Activated naive CD4-positive, alpha-beta T cell (primary cell): ENCODE data around the gene SORCS3.

Source experiments
- DNase-seq, 4 experiments: peaks; one replicate each; lab custom pipeline; 2025; lab: John Stamatoyannopoulos, UW

The SORCS3 gene

DNA sequence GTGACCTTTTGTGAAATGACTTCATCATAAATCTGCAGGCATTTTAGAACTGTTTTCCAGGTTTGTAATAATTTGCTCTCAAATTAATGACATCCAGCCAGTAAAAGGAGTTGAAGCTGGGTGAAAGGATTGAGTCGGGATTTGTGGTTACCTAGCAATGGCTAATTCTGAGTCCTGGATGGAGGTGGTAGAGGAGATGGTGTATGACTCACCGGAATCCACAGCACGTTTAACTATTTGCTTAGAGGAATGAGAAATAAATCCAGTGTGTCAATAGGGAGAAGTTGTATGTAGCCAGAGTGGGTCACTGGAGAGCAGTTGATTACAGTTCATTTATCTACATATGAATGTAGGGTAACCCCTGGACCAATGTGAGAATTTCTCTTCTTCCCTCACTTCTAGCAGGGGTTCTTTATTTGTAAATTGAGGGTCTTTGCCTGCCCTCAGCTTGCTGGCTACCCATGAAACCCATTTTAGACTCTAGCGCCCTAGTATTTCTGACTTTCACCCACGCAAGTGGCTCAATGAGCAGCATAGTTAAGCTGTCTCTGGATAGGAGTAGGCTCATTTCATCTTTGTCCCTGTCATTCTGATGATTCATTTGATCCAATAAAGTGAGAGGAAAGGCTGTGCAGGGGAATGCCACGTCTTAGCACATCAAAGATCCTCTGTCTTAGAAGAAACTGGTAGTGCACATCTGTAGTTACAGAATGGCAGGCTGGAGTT lies 547.8 kb downstream of the SORCS3 start:
- DNase-seq = no peak

GRCh38 chr10:105189463-105189800 lies 548.3 kb downstream of the SORCS3 start:
- DNase-seq = no peak

DNA sequence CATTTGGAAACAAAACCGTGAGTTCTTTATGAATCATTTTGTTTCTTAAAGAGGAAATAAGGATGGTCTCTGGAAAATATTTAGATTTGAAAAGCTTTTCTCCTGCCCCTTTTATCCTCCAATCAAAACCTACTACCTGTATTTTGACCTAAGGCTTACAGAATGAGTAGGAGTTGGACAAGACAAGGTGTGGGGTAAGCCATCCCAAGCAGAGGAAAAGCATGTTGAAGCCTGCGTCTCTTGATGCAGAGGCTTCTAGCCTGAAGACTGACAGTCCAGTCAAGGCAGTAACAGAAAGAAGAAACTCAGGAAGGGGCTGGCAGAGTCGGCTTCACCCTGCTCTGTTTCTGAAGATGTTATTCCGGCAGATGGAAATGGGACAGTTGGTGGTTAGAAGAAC lies 551.1 kb downstream of the SORCS3 start:
- DNase-seq = no peak

DNA sequence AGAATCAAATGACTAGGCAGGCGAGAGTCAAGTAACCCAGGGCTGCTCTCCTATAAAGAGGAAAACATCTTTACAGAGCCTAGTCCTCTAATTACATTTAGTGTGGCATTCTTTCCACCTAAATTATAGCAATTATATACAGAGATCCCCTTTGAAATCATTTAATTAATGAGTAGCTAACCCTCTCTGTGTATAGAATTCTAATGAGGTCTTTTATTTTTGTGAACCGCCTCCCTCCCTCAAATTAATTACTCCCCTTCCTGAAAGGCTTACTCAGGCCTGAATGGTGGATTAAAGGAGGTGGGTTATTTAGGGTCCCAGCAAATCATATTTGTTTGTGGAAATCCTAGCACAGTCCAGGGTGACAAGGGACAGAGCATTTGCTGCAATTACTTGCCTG lies 551.8 kb downstream of the SORCS3 start:
- no peak for DNase-seq

DNA sequence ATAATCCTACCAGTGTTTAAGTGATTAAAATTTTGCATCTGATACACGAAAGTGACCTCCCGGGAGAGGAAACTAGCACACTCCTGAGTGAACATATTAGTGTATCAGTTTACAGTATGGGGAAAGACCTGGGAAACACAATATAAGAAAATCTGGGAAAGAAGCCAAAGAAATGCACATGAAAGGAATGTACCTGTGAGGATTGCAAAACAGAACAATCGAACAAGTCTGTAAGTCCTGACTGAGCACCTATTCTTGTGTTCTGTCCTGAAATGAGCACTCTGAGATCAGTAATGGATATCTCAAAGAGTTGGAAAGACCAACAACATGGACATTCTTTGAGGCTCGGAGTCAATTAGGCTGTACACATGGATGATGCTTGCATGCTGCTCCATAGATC lies 554.7 kb downstream of the SORCS3 start:
- no peak for DNase-seq

GRCh38 chr10:105197598-105198364 lies 556.7 kb downstream of the SORCS3 start:
- DNase-seq = no peak

DNA sequence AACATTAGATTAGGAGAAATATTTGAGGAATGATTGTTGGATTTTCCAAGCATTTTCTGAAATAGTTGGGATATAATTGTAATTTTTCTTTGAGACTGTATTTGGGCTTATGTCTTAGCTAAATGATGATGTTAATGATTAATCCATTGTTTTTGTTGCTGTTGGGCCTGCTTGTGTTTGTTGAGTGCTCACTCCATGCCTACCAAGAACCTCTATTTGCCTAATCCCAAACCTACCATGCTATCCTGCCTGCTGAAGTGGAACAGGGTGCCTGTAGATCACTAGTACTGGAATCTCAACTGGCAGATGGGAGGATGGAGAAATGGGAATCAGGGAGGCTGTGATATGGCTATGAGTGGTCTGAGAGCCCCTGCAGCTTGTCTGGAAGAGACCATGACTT lies 565.5 kb downstream of the SORCS3 start:
- no peak for DNase-seq

DNA sequence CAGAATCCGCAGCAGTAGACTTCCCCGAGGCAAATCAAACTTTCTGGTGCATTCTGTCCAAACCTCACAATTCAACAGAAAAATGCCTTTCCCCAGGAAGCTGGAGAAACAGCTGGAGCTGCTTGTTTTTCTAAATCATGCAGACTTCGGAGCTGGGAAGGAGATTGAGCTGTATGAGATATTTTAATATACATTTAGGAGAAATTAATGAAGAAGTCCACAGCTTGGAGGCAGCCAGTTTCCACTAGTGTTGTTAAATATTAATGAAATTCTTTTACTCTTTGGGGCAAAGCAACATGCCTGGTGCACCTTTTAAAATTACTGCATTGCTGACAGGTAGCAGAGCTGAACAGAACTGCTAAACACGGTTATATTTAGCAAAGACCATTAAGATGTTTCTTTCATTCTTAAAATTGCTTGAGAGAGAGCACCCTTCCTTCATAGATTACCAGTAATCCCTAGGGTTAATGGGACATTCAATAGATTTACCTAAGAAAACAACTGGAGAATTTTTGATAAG lies 566.4 kb downstream of the SORCS3 start:
- DNase-seq = no peak

DNA sequence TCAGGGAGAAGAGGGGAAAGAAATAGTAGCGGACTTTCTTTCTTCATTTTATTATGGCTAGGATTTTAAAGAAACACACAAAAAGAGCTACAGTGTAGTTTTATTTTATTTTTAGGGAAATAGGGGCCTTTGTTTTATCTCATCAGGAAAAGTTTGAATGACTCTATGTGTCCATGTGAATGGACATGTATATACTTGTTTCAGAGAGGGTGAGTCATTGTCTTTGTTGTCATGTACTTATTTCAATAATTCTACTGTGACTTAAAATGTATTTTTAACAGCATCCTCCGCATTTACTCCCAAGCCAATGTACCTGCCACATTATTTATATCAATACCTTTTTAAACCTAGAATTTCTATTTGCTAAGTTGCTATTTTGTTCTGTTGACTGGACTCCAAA lies 569.5 kb downstream of the SORCS3 start:
- DNase-seq = no peak

- DNase-seq = no peak
Observed at GRCh38 chr10:105237685-105238084, 596.6 kb downstream of the SORCS3 start.

DNA sequence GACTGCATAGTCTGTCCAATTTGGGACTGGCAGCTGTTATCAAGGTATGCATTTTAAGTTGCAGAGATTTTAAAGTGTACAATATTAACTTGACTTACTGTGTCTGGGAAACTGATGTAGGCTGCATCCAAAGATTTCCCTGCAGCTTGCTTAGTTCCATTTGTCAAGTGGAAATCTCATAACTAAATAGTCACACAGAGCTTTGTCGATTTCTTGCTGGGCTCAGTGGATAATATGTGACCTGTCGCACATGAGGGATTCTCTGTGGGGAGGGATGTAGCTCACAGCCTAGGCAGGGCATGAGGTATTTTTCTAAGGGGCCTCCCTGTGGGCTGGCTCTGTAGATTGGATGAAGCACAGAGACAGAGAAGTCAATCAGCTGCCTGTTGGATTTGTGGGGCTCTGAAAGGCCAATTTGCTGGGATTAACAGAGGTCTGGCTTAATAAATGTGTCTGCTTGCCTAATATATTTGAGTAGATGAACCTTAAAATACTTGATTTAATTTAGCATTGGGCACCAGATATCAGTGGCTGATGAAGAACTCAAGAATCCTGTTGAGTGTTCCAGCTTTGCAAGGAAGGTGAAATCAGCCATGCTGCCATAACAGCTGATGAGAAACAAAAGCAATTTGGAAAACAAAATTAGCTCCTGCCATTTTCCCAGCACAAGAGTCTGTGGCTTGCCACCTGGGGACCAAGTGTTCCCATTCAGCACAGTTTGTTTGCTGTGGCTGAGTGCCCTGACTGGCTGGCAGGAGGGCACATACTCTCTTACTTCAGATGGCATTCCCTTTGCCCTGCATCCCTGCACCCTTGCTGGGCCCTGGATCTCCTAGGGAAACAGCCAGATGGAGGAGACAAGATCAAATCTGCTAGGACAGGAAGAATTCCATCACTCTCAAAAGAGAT lies 598.5 kb downstream of the SORCS3 start:
- no peak for DNase-seq

GRCh38 chr10:105241254-105241653 lies 600.2 kb downstream of the SORCS3 start:
- DNase-seq = no peak

- DNase-seq = no peak
Observed at GRCh38 chr10:105243381-105243780, 602.3 kb downstream of the SORCS3 start.

DNA sequence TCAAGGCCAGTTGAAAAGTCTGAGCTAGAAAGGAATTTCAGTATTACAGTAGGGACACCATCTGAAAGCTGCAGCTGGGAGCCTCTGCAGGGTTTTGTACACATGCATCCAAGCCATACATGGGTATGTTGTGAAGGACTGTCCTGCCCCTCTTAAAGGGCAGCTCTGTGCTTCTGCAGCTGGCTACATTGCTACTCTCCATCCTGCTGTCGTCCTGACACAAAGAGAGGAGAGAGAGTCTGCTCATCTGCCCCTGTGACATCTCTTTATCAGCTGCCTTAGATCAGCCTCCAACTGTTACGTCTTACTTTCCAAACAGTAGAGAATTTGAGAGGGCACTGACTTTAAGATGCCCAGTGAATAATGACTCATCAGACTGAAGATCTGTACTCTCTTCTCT lies 602.7 kb downstream of the SORCS3 start:
- no peak for DNase-seq

- DNase-seq = no peak
Observed at GRCh38 chr10:105247831-105248499, 606.9 kb downstream of the SORCS3 start.

GRCh38 chr10:105252911-105253310 lies 611.8 kb downstream of the SORCS3 start:
- no peak for DNase-seq

- DNase-seq = no peak
Observed at GRCh38 chr10:105253515-105254212, 612.6 kb downstream of the SORCS3 start.

DNA sequence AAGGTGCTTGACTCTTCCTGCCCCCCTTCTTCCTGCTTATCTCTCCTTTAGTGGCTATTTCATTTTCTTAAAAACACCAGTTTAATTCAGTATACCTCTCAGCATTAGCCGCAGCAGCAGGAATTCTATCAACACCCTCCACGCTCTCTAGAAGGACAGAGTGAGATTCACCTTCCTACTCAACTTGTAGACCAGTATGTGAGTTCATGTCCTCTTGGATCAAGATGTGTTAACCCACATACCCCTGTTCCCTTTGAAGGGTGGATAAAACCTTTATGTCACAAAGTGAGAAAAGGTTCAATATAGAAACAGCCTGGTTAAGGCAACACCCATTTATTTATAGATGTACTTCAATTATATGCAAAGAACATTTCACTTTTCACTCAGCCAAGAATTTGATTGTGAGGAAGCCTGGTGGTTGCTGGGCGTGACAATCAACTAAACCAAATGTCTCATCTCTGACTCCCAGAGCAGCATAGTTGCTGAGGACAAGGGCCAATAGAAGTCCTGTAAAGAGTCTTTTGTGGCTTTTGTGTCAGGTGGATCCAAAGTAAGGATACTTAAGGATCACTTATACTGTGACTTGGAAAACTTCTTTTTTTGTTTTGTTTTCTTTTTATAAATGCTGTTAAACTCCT lies 617.1 kb downstream of the SORCS3 start:
- DNase-seq = no peak

GRCh38 chr10:105258674-105259065 lies 617.6 kb downstream of the SORCS3 start:
- DNase-seq = no peak

- no peak for DNase-seq
Observed at GRCh38 chr10:105259201-105259600, 618.1 kb downstream of the SORCS3 start.

GRCh38 chr10:105262666-105263065 lies 621.6 kb downstream of the SORCS3 start:
- no peak for DNase-seq
